ENCODE results near the gene CDKN1B.
A peak's percentile ranks its signal among the peaks of the same experiment; 100 is the strongest.

The CDKN1B gene

DNA sequence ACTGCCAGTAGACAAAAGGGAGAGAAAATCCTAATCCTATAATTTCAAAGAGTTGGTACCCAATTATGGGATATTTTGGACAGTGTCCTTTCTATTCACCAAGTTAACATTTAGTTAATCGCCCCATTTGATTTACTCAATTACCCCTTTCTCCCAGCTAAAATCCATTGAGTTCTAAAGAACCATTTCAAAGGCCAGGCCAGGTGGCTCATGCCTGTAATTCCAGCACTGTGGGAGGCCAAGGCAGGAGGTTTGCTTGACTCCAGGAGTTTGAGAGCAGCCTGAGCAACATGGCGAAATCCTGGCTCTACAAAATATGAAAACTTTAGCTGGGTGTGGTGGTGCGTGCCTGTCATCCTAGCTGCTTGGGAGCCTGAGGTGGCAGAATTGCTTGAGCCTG, 15.7 kb upstream of the CDKN1B start:
- Histone ChIP-seq H3K4me1 (ENCODE audit: control insufficient read depth, insufficient read depth, low read length) (peaks cover 8% of the 10 kb centered on the region), H3K27ac (ENCODE audit: extremely low read depth, low read depth, low read length) (no peak overlapping the region), H3K9me3 (ENCODE audit: control insufficient read depth, insufficient read depth, low read depth, low read length) (no peaks in the 10 kb centered on the region), H3K36me3 (ENCODE audit: control insufficient read depth in 2 of 2, insufficient read depth in 1 of 2, low read length in 2 of 2) (no peaks in the 10 kb centered on the region), H3K4me3 (ENCODE audit: low read depth, low read length) (no peak overlapping the region)
- CTCF ChIA-PET: interaction anchor here (0.7 to 1.9 kb wide), 4 partner anchors 46 to 324 kb away, joined by 3 to 8 read pairs (median 5); no protein-coding TSS in a partner anchor
- TF ChIP-seq ZXDB (tag by site-specific recombination; IDR thresholded peaks at IDR 0.05): no peak
- peak; percentile 83 for TF ChIP-seq GLIS1 (tag by site-specific recombination; IDR thresholded peaks at IDR 0.05)
- TF ChIP-seq, protein P1, sequence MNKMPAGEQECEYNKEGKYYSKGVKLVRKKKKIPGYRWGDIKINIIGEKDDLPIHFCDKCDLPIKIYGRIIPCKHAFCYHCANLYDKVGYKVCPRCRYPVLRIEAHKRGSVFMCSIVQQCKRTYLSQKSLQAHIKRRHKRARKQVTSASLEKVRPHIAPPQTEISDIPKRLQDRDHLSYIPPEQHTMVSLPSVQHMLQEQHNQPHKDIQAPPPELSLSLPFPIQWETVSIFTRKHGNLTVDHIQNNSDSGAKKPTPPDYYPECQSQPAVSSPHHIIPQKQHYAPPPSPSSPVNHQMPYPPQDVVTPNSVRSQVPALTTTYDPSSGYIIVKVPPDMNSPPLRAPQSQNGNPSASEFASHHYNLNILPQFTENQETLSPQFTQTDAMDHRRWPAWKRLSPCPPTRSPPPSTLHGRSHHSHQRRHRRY (tag by site-specific recombination; IDR thresholded peaks at IDR 0.05): no peak
- POLR2A ChIA-PET: no interaction called here

DNA sequence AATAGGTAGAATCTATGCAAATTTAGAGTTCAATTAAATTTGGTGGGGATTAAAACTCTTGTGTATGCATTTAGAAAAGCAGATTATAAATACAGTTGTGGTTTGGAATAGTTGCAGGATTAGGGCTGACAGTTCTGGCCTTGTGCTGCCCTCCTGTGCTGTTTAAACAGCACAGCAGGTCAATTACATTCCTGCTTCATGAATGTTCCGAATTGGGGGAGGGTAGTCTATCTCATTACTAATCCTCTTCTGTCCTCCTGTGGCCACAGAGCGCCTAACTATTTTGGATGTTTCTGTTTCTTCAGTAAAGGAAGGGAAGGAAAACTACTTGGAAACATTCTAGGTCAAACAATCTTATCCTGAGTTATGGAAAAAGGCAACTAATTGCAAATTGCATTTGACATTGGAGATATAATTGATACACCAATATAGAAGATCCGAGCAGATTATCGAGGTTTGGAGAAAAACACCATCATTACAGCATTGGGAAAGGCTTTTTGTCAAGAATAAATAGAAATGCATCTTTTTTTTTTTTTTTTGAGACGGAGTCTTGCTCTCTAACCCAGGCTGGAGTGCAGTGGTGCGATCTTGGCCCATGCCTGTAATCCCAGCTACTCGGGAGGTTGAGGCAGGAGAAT, 12.5 kb upstream of the CDKN1B start:
- no peak overlapping the region for H3K4me3 ChIP-seq (ENCODE audit: low read depth, low read length)
- CTCF ChIA-PET: interaction anchor here (0.6 to 2.3 kb wide), 17 partner anchors 11 to 1803 kb away, joined by 3 to 26 read pairs (median 4); no protein-coding TSS in a partner anchor
- no peak for TF ChIP-seq ZNF132 (tag by site-specific recombination; IDR thresholded peaks at IDR 0.05; ENCODE audit: borderline replicate concordance)
- TF ChIP-seq, protein P2, sequence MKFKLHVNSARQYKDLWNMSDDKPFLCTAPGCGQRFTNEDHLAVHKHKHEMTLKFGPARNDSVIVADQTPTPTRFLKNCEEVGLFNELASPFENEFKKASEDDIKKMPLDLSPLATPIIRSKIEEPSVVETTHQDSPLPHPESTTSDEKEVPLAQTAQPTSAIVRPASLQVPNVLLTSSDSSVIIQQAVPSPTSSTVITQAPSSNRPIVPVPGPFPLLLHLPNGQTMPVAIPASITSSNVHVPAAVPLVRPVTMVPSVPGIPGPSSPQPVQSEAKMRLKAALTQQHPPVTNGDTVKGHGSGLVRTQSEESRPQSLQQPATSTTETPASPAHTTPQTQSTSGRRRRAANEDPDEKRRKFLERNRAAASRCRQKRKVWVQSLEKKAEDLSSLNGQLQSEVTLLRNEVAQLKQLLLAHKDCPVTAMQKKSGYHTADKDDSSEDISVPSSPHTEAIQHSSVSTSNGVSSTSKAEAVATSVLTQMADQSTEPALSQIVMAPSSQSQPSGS (tag by site-specific recombination; IDR thresholded peaks at IDR 0.05; ENCODE audit: low read depth): no peak
- TF ChIP-seq IKZF3 (tag by site-specific recombination; IDR thresholded peaks at IDR 0.05): peak; percentile 61
- no peak for TF ChIP-seq ZBTB21 (tag by site-specific recombination; IDR thresholded peaks at IDR 0.05)
- TF ChIP-seq ZNF548 (tag by site-specific recombination; IDR thresholded peaks at IDR 0.05): no peak
- TF ChIP-seq ZNF2 (tag by site-specific recombination; IDR thresholded peaks at IDR 0.05): peak; percentile 62; the same call in 1 of the 2 replicates
- no peak for TF ChIP-seq ZNF311 (tag by site-specific recombination; IDR thresholded peaks at IDR 0.05; ENCODE audit: borderline replicate concordance)
- TF ChIP-seq, protein P3, sequence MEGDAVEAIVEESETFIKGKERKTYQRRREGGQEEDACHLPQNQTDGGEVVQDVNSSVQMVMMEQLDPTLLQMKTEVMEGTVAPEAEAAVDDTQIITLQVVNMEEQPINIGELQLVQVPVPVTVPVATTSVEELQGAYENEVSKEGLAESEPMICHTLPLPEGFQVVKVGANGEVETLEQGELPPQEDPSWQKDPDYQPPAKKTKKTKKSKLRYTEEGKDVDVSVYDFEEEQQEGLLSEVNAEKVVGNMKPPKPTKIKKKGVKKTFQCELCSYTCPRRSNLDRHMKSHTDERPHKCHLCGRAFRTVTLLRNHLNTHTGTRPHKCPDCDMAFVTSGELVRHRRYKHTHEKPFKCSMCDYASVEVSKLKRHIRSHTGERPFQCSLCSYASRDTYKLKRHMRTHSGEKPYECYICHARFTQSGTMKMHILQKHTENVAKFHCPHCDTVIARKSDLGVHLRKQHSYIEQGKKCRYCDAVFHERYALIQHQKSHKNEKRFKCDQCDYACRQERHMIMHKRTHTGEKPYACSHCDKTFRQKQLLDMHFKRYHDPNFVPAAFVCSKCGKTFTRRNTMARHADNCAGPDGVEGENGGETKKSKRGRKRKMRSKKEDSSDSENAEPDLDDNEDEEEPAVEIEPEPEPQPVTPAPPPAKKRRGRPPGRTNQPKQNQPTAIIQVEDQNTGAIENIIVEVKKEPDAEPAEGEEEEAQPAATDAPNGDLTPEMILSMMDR (tag by site-specific recombination; IDR thresholded peaks at IDR 0.05): peak; percentile 98
- no peak for TF ChIP-seq SCRT2 (tag by site-specific recombination; IDR thresholded peaks at IDR 0.05)
- no peak for TF ChIP-seq ZNF626 (tag by site-specific recombination; IDR thresholded peaks at IDR 0.05)
- TF ChIP-seq ZNF138 (tag by site-specific recombination; IDR thresholded peaks at IDR 0.05; ENCODE audit: borderline replicate concordance): no peak
- TF ChIP-seq ZNF600 (tag by site-specific recombination; IDR thresholded peaks at IDR 0.05): peak; percentile 96
- TF ChIP-seq, protein P4, sequence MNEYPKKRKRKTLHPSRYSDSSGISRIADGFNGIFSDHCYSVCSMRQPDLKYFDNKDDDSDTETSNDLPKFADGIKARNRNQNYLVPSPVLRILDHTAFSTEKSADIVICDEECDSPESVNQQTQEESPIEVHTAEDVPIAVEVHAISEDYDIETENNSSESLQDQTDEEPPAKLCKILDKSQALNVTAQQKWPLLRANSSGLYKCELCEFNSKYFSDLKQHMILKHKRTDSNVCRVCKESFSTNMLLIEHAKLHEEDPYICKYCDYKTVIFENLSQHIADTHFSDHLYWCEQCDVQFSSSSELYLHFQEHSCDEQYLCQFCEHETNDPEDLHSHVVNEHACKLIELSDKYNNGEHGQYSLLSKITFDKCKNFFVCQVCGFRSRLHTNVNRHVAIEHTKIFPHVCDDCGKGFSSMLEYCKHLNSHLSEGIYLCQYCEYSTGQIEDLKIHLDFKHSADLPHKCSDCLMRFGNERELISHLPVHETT (tag by site-specific recombination; IDR thresholded peaks at IDR 0.05): no peak
- TF ChIP-seq, protein P5, sequence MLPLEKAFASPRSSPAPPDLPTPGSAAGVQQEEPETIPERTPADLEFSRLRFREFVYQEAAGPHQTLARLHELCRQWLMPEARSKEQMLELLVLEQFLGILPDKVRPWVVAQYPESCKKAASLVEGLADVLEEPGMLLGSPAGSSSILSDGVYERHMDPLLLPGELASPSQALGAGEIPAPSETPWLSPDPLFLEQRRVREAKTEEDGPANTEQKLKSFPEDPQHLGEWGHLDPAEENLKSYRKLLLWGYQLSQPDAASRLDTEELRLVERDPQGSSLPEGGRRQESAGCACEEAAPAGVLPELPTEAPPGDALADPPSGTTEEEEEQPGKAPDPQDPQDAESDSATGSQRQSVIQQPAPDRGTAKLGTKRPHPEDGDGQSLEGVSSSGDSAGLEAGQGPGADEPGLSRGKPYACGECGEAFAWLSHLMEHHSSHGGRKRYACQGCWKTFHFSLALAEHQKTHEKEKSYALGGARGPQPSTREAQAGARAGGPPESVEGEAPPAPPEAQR (tag by site-specific recombination; IDR thresholded peaks at IDR 0.05): no peak
- TF ChIP-seq, protein P6, sequence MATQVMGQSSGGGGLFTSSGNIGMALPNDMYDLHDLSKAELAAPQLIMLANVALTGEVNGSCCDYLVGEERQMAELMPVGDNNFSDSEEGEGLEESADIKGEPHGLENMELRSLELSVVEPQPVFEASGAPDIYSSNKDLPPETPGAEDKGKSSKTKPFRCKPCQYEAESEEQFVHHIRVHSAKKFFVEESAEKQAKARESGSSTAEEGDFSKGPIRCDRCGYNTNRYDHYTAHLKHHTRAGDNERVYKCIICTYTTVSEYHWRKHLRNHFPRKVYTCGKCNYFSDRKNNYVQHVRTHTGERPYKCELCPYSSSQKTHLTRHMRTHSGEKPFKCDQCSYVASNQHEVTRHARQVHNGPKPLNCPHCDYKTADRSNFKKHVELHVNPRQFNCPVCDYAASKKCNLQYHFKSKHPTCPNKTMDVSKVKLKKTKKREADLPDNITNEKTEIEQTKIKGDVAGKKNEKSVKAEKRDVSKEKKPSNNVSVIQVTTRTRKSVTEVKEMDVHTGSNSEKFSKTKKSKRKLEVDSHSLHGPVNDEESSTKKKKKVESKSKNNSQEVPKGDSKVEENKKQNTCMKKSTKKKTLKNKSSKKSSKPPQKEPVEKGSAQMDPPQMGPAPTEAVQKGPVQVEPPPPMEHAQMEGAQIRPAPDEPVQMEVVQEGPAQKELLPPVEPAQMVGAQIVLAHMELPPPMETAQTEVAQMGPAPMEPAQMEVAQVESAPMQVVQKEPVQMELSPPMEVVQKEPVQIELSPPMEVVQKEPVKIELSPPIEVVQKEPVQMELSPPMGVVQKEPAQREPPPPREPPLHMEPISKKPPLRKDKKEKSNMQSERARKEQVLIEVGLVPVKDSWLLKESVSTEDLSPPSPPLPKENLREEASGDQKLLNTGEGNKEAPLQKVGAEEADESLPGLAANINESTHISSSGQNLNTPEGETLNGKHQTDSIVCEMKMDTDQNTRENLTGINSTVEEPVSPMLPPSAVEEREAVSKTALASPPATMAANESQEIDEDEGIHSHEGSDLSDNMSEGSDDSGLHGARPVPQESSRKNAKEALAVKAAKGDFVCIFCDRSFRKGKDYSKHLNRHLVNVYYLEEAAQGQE (tag by site-specific recombination; IDR thresholded peaks at IDR 0.05): no peak
- TF ChIP-seq, protein P7, sequence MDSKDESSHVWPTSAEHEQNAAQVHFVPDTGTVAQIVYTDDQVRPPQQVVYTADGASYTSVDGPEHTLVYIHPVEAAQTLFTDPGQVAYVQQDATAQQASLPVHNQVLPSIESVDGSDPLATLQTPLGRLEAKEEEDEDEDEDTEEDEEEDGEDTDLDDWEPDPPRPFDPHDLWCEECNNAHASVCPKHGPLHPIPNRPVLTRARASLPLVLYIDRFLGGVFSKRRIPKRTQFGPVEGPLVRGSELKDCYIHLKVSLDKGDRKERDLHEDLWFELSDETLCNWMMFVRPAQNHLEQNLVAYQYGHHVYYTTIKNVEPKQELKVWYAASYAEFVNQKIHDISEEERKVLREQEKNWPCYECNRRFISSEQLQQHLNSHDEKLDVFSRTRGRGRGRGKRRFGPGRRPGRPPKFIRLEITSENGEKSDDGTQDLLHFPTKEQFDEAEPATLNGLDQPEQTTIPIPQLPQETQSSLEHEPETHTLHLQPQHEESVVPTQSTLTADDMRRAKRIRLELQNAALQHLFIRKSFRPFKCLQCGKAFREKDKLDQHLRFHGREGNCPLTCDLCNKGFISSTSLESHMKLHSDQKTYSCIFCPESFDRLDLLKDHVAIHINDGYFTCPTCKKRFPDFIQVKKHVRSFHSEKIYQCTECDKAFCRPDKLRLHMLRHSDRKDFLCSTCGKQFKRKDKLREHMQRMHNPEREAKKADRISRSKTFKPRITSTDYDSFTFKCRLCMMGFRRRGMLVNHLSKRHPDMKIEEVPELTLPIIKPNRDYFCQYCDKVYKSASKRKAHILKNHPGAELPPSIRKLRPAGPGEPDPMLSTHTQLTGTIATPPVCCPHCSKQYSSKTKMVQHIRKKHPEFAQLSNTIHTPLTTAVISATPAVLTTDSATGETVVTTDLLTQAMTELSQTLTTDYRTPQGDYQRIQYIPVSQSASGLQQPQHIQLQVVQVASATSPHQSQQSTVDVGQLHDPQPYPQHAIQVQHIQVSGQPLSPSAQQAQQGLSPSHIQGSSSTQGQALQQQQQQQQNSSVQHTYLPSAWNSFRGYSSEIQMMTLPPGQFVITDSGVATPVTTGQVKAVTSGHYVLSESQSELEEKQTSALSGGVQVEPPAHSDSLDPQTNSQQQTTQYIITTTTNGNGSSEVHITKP (tag by site-specific recombination; IDR thresholded peaks at IDR 0.05): no peak

More for the DNA sequence above, 12.5 kb upstream of the CDKN1B start:
- POLR2A ChIA-PET: interaction anchor here (0.7 kb wide), 1 partner anchor 439 kb away, joined by 3 read pairs; no protein-coding TSS in a partner anchor
- Histone ChIP-seq H3K27ac (ENCODE audit: extremely low read depth, low read depth, low read length) (no peak overlapping the region), H3K9me3 (ENCODE audit: control insufficient read depth, insufficient read depth, low read depth, low read length) (no peaks in the 10 kb centered on the region), H3K4me1 (ENCODE audit: control insufficient read depth, insufficient read depth, low read length) (peaks cover 8% of the 10 kb centered on the region), H3K36me3 (ENCODE audit: control insufficient read depth in 2 of 2, insufficient read depth in 1 of 2, low read length in 2 of 2) (no peaks in the 10 kb centered on the region)

Data from HEK293 (cell line).